NCI-H345 (cell line): Measurements from ENCODE around the gene ABTB2.

Experiments
- DNase-seq: peaks from one replicate; lab custom pipeline; 2025; lab: John Stamatoyannopoulos, UW

ABTB2 gene

GRCh38 chr11:34105079-34105956, 252.5 kb downstream of the ABTB2 start, which contains the start of gene NAT10:
NAT10 (plus strand) TSS chr11:34105629; CDS start chr11:34108226, 2,597 bp downstream.
- peak; percentile 98 for DNase-seq

GRCh38 chr11:34104680-34105078, 253.1 kb downstream of the ABTB2 start:
- no peak for DNase-seq
